ENCODE measurements around the gene APBB2. TPM values are rescaled to one million over a fixed set of nuclear protein-coding genes. Genes with fewer than 3 reads are reported as not detected.

The APBB2 gene
- total and polyA plus RNA-seq, 2 of the 8 experiments (the other 6 are each of a cell fraction or from before 2014, with no cell fraction given) = 58.7 to 59.4 TPM

DNA sequence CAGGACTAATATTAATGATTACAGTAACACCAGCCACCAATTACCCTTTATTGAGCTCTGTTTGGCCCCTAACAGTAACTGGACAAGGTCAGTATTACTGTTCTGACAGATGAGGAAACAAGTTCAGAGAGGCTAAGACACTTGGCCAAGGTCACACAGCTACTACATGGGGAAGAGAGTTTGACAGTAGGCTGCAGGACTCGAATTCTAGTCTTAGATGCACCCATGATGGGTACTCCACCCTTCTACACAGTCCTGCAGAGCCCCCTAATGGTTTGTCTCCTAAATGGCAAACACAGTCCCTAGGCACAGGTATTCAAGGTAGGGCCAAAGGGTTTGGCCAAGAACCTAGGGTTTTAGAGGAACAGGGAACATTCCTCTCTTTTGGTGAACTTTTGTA, 370.6 kb downstream of the APBB2 start (continued):
- no peak for TF ChIP-seq PHF8 (conservative IDR thresholded peaks at IDR 0.05; ENCODE audit: low read depth, low read length)

Measured in H1 (cell line).